Body of pancreas (tissue), 4 donors: Measurements from ENCODE around the gene BOLA2B.
"Not testable (repeated sequence)": the region's sequence is repeated elsewhere in the genome, so short reads cannot be mapped to it uniquely, and the experiment has no call there.

Experiments used
- POLR2A ChIP-seq, 3 donors: fragments of 450-650 bp; IDR thresholded peaks; one replicate each; pipeline ENCODE4 v1.6.1; 2016; ENCODE audit warnings: antibody characterized with exemption in 3 of 3, mild to moderate bottlenecking in 2 of 3
- TF ChIP-seq, protein P1 (sequence below), 7 experiments: fragments of 450-650 bp in 4 of 7; fragments of 200-600 bp in 3 of 7; sonication (generic) in 3 of 7; IDR thresholded peaks; one replicate each; pipeline ENCODE4 v1.5.1; 2016 to 2019; ENCODE audit warnings: antibody characterized with exemption in 7 of 7

- not testable (repeated sequence) for TF ChIP-seq POLR2A (IDR thresholded peaks at IDR 0.05)
- TF ChIP-seq, protein P1, sequence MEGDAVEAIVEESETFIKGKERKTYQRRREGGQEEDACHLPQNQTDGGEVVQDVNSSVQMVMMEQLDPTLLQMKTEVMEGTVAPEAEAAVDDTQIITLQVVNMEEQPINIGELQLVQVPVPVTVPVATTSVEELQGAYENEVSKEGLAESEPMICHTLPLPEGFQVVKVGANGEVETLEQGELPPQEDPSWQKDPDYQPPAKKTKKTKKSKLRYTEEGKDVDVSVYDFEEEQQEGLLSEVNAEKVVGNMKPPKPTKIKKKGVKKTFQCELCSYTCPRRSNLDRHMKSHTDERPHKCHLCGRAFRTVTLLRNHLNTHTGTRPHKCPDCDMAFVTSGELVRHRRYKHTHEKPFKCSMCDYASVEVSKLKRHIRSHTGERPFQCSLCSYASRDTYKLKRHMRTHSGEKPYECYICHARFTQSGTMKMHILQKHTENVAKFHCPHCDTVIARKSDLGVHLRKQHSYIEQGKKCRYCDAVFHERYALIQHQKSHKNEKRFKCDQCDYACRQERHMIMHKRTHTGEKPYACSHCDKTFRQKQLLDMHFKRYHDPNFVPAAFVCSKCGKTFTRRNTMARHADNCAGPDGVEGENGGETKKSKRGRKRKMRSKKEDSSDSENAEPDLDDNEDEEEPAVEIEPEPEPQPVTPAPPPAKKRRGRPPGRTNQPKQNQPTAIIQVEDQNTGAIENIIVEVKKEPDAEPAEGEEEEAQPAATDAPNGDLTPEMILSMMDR (IDR thresholded peaks at IDR 0.05), result not testable (repeated sequence)
These were observed 6.3 kb upstream of the BOLA2B start for GRCh38 chr16:30199608-30200343.
